GM18858 (cell line): ENCODE measurements around the gene ANKRD63.

Experiments used
- ATAC-seq: cut with Tn5 transposase; IDR thresholded peaks from one replicate; pipeline ENCODE4 v1.9.1; 2021; ENCODE audit not compliant: unreplicated experiment

Gene ANKRD63

DNA sequence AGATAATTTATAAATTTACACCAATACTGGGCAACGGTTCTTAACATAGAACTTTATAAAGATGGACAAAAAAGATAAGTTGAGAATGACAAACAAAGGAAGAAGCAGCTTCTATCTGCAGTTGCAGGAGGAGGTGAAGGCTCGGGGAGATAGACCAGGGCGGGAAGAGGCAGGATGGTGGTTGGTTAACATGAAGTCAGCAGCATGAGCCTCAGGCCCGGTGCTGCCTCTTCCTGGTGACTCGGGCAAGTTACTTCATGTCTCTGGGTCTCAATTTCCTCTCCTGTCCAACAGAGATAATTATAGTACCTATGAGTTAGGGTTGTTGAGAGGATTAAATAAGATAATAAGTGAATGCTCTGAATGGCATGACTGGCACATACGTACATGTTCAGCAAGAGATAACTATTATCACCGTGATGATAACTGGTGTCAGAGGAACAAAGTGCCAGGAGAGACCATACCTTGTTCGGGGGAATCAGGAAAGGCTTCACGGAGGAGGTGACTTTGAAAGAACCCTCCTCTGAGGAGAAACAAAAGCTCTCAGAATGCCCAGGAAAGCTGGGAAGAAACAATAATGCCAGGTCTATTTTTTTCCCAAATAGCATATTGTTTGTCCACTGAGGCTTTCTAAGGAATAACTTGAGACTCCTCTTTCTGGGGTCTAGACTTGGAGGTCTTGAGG is 39.6 kb downstream of the ANKRD63 start:
- ATAC-seq: no peak

DNA sequence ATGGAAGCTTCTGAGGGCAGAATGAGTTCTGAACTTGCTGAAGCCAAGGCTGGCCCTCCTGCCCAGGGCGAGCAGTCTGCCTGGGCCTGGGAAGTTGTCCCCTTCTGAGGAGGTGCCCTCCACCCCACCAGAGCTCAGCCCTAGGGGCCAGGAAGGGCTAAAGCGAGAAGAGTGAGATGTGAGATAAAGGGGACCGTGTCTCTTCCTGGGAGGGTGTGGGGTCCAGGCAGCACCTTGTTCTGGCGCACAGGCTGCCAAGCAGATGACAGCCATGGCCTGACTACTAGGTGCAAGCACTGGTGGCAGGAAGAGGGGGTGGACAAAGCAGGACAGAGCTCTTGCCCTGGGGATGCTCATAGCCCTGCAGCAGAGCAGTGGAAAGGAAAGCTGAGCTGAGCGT is 40.3 kb downstream of the ANKRD63 start:
- ATAC-seq: no peak

GRCh38 chr15:40242213-40242599 is 40.7 kb downstream of the ANKRD63 start:
- ATAC-seq: no peak

- no peak for ATAC-seq
These were observed 41.3 kb downstream of the ANKRD63 start for GRCh38 chr15:40241269-40242212.

DNA sequence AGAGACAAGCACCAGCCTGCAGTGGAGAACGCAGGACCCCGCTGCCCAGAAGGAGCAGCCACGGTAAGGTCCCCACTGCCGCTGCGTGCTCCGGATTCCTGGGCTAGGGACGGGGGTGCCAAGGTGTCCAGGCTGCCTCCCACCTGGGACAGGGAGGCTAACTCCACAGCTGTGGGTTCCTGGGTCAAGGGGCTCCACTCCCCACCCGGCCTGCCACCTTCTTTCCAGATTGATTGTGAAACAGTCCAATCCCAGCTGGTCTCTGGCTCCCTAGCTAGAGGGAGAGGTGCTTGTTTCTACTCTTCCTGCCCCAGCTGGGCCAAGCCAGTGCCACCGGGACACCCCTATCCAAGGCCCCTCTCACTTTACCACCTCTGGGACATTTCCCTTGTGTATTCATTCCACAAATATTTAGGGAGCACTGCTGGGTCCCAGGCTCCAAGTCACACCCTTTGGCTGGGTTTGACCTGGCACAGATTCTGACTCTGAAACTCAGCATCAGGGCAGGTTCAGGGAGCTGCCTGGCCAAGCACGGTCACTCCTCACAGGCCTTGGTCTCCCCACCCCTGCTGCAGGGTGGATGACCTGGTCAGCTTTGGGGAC is 42.1 kb downstream of the ANKRD63 start:
- ATAC-seq: no peak

- ATAC-seq: no peak
These were observed 42.9 kb downstream of the ANKRD63 start for GRCh38 chr15:40239693-40240618.

- no peak for ATAC-seq
These were observed 43.5 kb downstream of the ANKRD63 start for GRCh38 chr15:40239404-40239692.

GRCh38 chr15:40238532-40239403 is 44.1 kb downstream of the ANKRD63 start, which contains the start of gene PAK6:
PAK6 (plus strand) TSS chr15:40239063; CDS start chr15:40264786, 25,723 bp downstream.
- no peak for ATAC-seq

- ATAC-seq: no peak
These were observed 47.5 kb downstream of the ANKRD63 start for GRCh38 chr15:40235201-40235885.

DNA sequence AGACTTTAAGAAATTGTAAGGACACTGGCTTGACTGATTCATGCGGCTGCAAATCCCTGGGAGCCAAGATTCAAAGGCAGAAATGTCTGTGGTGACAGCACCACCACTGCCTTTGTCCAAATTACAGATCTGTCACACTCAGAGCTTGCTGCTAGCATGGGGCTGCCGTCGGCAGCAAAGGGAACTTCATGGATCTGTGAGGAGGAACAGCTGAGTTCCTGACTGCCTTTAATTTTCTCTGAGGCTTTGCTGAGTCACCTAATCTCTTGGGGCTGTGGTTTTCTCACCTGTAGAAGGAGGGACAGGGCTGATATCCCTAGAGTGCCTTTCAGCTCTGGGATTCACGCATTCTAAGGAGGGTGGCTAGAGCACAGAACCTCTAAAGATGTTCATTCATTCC is 48.1 kb downstream of the ANKRD63 start:
- ATAC-seq: no peak

DNA sequence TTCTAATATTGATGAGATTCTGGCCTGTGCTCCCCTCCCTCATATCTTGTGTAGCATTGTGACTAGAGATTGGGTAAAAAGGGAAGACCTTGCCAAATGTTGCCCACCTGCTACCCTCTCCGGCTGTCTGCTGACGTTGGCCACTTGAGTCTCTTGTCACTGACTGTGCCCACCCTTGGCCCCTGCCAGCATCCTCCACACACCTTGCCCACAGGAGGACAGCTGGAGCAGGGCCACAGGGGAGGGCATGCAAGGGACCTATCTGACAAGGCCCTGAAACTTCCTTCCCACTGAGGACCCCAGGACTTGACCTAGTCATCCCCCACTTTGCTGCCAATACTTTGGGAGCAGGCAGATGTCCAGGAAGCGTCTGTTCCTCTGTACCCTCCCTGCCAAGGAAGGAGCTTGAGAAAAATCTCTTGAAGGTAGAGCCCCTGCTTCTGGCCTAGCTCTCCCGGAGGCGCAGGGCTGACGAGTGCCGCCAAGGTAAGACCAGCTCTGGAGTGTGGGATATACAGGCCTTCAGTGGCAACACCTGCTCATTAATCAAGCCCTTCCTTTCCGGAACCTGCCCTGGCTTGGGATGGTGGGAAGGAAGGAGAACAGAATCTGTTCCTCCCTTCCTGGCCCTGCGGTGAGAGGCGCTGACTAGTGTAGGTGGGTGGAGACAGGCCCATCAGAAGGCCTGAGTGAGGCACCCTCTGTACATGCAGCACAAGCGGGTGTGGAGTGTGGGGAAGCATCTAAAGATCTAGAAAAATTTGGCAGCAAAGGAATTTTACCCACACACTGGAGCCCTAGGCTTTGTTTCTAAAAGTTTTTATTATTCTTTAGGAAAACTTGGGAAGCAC is 48.9 kb downstream of the ANKRD63 start:
- ATAC-seq: no peak

- ATAC-seq: no peak
These were observed 50.2 kb downstream of the ANKRD63 start for GRCh38 chr15:40232625-40233070.
